Measurements from ENCODE around the gene CTAGE1. TPM values are rescaled to one million over a fixed set of nuclear protein-coding genes. Genes with fewer than 3 reads are reported as not detected.

The CTAGE1 gene
- total RNA-seq, 1 donor from 2014 or later = not detected

DNA sequence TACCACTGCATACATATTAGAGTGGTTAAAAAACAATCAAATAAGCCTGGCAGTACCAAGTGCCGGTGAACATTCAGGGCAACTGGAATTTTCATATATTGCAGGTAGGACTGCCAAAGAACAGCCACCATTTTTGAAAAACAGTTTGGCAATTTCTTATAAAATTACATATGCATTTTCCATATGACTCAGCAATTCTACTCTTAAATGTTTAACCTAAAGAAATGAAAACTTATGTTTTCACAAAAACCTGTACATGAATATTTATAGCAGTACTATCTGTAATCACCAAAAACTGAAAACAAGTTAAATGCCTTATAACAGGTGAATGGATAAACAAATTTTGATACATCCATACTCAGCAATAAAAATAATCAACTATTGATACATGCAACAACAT lies 39.9 kb downstream of the CTAGE1 start:
- no peak for TF ChIP-seq CTCF (IDR thresholded peaks at IDR 0.05; ENCODE audit: borderline replicate concordance)
- no peaks in the 10 kb centered on the region for H3K36me3 ChIP-seq
- intact Hi-C loops (cut with micrococcal nuclease) = no loop called here
- no peak overlapping the region for H3K4me3 ChIP-seq
- DNase-seq = no peak
- no peaks in the 10 kb centered on the region for H3K9me3 ChIP-seq (replicated peaks)
- no peaks in the 10 kb centered on the region for H3K27me3 ChIP-seq (ENCODE audit: low read depth)
- H3K4me1 ChIP-seq = no peaks in the 10 kb centered on the region
- no peak overlapping the region for H3K27ac ChIP-seq (replicated peaks)

- intact Hi-C loops (cut with micrococcal nuclease) = no loop called here
- no peak overlapping the region for H3K4me3 ChIP-seq
- TF ChIP-seq CTCF (IDR thresholded peaks at IDR 0.05; ENCODE audit: borderline replicate concordance) = no peak
- DNase-seq = no peak
- no peaks in the 10 kb centered on the region for H3K27me3 ChIP-seq (ENCODE audit: low read depth)
- H3K4me1 ChIP-seq = peaks cover 6% of the 10 kb centered on the region
- no peaks in the 10 kb centered on the region for H3K9me3 ChIP-seq (replicated peaks)
- H3K36me3 ChIP-seq = no peaks in the 10 kb centered on the region
- H3K27ac ChIP-seq (replicated peaks) = no peak overlapping the region
Observed at GRCh38 chr18:22370414-22370813, 47.3 kb downstream of the CTAGE1 start.

GRCh38 chr18:22368021-22368420 lies 49.7 kb downstream of the CTAGE1 start:
- Histone ChIP-seq H3K36me3 (no peaks in the 10 kb centered on the region), H3K27ac (replicated peaks) (peak overlapping the region; percentile 28), H3K9me3 (replicated peaks) (no peaks in the 10 kb centered on the region), H3K4me3 (no peak overlapping the region), H3K27me3 (ENCODE audit: low read depth) (no peaks in the 10 kb centered on the region), H3K4me1 (peaks cover 6% of the 10 kb centered on the region)
- intact Hi-C loops (cut with micrococcal nuclease) = loop anchor here (10.0 kb wide), 1 partner anchor 197 kb away; no protein-coding TSS in a partner anchor
- TF ChIP-seq CTCF (IDR thresholded peaks at IDR 0.05; ENCODE audit: borderline replicate concordance) = no peak
- no peak for DNase-seq

- H3K9me3 ChIP-seq (replicated peaks) = no peaks in the 10 kb centered on the region
- H3K27me3 ChIP-seq (ENCODE audit: low read depth) = no peaks in the 10 kb centered on the region
- no peak for TF ChIP-seq CTCF (IDR thresholded peaks at IDR 0.05; ENCODE audit: borderline replicate concordance)
- H3K4me3 ChIP-seq = no peak overlapping the region
- H3K27ac ChIP-seq (replicated peaks) = no peak overlapping the region
- no peak for DNase-seq
- intact Hi-C loops (cut with micrococcal nuclease) = loop anchor here (10.0 kb wide), 1 partner anchor 197 kb away; no protein-coding TSS in a partner anchor
- H3K4me1 ChIP-seq = peaks cover 6% of the 10 kb centered on the region
- no peaks in the 10 kb centered on the region for H3K36me3 ChIP-seq
Observed at GRCh38 chr18:22367303-22367702, 50.4 kb downstream of the CTAGE1 start.

DNA sequence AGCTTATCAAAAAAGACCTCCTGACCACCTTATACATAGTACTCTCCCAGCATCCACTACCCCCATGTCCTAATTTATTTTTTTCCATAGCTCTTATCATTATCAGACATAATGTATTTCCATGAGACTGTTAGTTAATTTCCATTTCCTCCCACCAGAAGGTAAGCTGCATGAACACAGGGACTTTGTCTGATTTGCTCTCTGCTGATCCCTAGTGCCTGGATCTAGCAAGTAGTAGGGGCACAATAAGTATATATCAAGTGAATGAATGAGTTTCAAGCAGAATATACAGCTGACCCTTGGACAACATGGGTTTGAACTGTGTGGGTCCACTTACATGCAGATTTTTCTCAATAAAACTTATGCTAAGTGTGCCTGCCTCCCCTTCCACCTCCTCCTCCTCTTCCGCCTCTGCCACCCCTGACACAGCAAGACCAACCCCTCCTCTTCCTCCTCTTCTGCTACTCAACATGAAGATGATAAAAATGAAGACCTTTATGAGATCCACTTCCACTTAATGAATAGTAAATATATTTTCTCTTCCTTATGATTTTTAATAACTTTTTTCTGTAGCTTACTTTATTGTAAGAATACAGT lies 53.8 kb downstream of the CTAGE1 start:
- intact Hi-C loops (cut with micrococcal nuclease) = loop anchor here (10.0 kb wide), 1 partner anchor 201 kb away; no protein-coding TSS in a partner anchor
- no peaks in the 10 kb centered on the region for H3K36me3 ChIP-seq
- H3K27me3 ChIP-seq (ENCODE audit: low read depth) = no peaks in the 10 kb centered on the region
- DNase-seq = no peak
- peaks cover 6% of the 10 kb centered on the region for H3K4me1 ChIP-seq
- H3K4me3 ChIP-seq = no peak overlapping the region
- TF ChIP-seq CTCF (IDR thresholded peaks at IDR 0.05; ENCODE audit: borderline replicate concordance) = peak; percentile 62
- H3K27ac ChIP-seq (replicated peaks) = no peak overlapping the region
- H3K9me3 ChIP-seq (replicated peaks) = no peaks in the 10 kb centered on the region

Other genes with a start within 250 kb of the CTAGE1 start
- 60.9 TPM for gene GATA6, start 248.3 kb downstream of the CTAGE1 start, total RNA-seq